Measurements from ENCODE around the gene FCN2. TPM values are rescaled to one million over a fixed set of nuclear protein-coding genes. Genes with fewer than 3 reads are reported as not detected.

The FCN2 gene
- total RNA-seq, 1 experiment from 2014 or later, result not detected

DNA sequence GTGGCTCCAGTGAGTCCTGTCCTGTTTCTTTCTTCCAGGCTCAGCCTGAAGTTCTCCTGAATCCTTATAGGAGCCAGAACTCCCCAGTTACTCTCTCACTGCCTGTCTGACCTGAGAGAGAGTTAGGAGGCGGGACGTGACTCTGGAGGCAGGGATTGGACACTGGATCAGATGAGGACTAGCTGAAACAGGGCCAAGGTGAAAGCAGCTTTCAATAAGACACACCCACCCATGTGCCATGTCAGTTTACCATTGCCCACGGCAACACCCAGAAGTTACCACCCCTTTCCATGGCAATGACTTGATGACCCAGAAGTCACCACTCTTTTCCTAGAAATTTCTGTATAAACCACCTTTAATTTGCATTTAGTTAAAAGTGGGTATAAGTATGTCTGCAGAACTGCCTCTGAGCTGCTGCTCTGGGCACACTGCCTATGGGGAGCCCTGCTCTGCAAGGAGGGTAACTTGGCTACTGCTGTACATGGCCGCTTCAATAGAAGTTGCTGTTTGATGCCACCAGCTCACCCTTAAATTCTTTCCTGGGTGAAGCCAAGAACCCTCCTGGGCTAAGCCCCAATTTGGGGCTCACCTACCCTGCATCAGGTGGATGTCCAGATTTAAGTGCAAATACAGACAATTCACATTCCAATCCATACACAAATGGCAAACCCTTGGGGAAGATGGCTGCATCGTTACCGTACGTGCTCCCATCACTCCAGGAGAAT is 13.7 kb downstream of the FCN2 start:
- Histone ChIP-seq H3K36me3 (ENCODE audit: control insufficient read depth in 1 of 2, insufficient read depth in 2 of 2, low read length in 2 of 2) (no peaks in the 10 kb centered on the region), H3K27ac (ENCODE audit: low read depth, low read length) (no peak overlapping the region), H3K79me2 (ENCODE audit: insufficient read depth, low read length) (no peaks in the 10 kb centered on the region), H3K9me3 (ENCODE audit: control insufficient read depth in 1 of 2, insufficient read depth in 1 of 2, low read depth in 1 of 2, low read length in 2 of 2) (no peaks in the 10 kb centered on the region), H3K9me2 (ENCODE audit: insufficient read depth) (no peaks in the 10 kb centered on the region), H2AFZ (ENCODE audit: low read depth, low read length, poor library complexity, severe bottlenecking) (no peak overlapping the region), H3K4me3 (replicated peaks in 1 of 2; ENCODE audit: low read depth in 1 of 2, low read length in 2 of 2) (no peak overlapping the region), H3K4me2 (ENCODE audit: low read length) (no peak overlapping the region), H3K27me3 (ENCODE audit: insufficient read depth, low read length) (no peaks in the 10 kb centered on the region), H3K4me1 (ENCODE audit: control insufficient read depth in 1 of 2, insufficient read depth in 2 of 2, low read length in 2 of 2) (peaks cover 20 to 27% of the 10 kb centered on the region in 2 experiments), H3K9ac (ENCODE audit: low read length) (no peak overlapping the region), H4K20me1 (ENCODE audit: insufficient read depth) (no peaks in the 10 kb centered on the region)
- DNase-seq (ENCODE audit: low read depth, low spot score) (no peak), ATAC-seq (no peak)
- POLR2A ChIA-PET, result no interaction called here
- RAD21 ChIA-PET (ENCODE audit: low non-redundant PET in 1 of 2, low total read pairs in 2 of 2, uncharacterized antibody in 2 of 2, unreplicated experiment in 2 of 2), result no interaction called here
- no TSS peak for BruUV-seq (replicated peaks)
- CTCF ChIA-PET, result no interaction called here
- intact Hi-C loops (cut with micrococcal nuclease), result no loop called here
- TF ChIP-seq SIN3A (IDR thresholded peaks at IDR 0.05; ENCODE audit: low read depth) (no peak), EZH2phosphoT487 (IDR thresholded peaks at IDR 0.05; ENCODE audit: borderline replicate concordance) (no peak)
- TF ChIP-seq, protein P1, sequence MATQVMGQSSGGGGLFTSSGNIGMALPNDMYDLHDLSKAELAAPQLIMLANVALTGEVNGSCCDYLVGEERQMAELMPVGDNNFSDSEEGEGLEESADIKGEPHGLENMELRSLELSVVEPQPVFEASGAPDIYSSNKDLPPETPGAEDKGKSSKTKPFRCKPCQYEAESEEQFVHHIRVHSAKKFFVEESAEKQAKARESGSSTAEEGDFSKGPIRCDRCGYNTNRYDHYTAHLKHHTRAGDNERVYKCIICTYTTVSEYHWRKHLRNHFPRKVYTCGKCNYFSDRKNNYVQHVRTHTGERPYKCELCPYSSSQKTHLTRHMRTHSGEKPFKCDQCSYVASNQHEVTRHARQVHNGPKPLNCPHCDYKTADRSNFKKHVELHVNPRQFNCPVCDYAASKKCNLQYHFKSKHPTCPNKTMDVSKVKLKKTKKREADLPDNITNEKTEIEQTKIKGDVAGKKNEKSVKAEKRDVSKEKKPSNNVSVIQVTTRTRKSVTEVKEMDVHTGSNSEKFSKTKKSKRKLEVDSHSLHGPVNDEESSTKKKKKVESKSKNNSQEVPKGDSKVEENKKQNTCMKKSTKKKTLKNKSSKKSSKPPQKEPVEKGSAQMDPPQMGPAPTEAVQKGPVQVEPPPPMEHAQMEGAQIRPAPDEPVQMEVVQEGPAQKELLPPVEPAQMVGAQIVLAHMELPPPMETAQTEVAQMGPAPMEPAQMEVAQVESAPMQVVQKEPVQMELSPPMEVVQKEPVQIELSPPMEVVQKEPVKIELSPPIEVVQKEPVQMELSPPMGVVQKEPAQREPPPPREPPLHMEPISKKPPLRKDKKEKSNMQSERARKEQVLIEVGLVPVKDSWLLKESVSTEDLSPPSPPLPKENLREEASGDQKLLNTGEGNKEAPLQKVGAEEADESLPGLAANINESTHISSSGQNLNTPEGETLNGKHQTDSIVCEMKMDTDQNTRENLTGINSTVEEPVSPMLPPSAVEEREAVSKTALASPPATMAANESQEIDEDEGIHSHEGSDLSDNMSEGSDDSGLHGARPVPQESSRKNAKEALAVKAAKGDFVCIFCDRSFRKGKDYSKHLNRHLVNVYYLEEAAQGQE (IDR thresholded peaks at IDR 0.05; ENCODE audit: low read depth), result no peak

DNA sequence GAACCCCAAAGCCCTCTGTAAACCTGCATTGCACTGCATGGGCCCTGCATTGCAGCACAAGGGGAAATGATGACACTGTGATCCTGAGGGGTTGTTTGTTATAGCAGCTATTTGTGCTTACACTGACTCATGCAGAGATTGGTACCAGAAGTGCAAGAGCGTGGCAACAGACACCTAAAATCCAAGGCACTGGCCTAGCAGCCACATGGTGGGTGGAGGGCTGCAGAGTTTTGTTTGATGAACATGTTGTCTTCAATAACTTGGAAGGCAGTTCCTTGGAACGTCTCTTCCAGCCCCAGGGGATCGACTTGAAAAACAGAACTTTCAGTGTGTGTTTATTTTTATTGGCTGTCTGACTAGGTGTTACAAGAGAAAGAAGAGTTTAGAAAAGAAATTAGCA is 14.5 kb downstream of the FCN2 start:
- H3K4me2 ChIP-seq (ENCODE audit: low read length), result peak overlapping the region; percentile 75
- peaks cover 20 to 27% of the 10 kb centered on the region in 2 experiments for H3K4me1 ChIP-seq (ENCODE audit: control insufficient read depth in 1 of 2, insufficient read depth in 2 of 2, low read length in 2 of 2)
- no peaks in the 10 kb centered on the region for H3K36me3 ChIP-seq (ENCODE audit: control insufficient read depth in 1 of 2, insufficient read depth in 2 of 2, low read length in 2 of 2)
- H3K4me3 ChIP-seq (replicated peaks in 1 of 2; ENCODE audit: low read depth in 1 of 2, low read length in 2 of 2), result no peak overlapping the region
- H4K20me1 ChIP-seq (ENCODE audit: insufficient read depth), result no peaks in the 10 kb centered on the region
- no peaks in the 10 kb centered on the region for H3K9me2 ChIP-seq (ENCODE audit: insufficient read depth)
- ChIA-PET RAD21 (ENCODE audit: low non-redundant PET in 1 of 2, low total read pairs in 2 of 2, uncharacterized antibody in 2 of 2, unreplicated experiment in 2 of 2) (no interaction called here), CTCF (no interaction called here), POLR2A (no interaction called here)
- no TSS peak for BruUV-seq (replicated peaks)
- no peaks in the 10 kb centered on the region for H3K79me2 ChIP-seq (ENCODE audit: insufficient read depth, low read length)
- H3K9ac ChIP-seq (ENCODE audit: low read length), result no peak overlapping the region
- TF ChIP-seq, protein P2, sequence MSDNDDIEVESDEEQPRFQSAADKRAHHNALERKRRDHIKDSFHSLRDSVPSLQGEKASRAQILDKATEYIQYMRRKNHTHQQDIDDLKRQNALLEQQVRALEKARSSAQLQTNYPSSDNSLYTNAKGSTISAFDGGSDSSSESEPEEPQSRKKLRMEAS (IDR thresholded peaks at IDR 0.05), result no peak
- TF ChIP-seq, protein P3, sequence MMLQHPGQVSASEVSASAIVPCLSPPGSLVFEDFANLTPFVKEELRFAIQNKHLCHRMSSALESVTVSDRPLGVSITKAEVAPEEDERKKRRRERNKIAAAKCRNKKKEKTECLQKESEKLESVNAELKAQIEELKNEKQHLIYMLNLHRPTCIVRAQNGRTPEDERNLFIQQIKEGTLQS (IDR thresholded peaks at IDR 0.05), result no peak
- TF ChIP-seq JUND (IDR thresholded peaks at IDR 0.05), result no peak
- no peak for TF ChIP-seq FOSL1 (IDR thresholded peaks at IDR 0.05; ENCODE audit: low read depth)
- H3K27me3 ChIP-seq (ENCODE audit: insufficient read depth, low read length), result no peaks in the 10 kb centered on the region
- peak overlapping the region; percentile 69; the same call in 1 of the 2 replicates for H3K27ac ChIP-seq (ENCODE audit: low read depth, low read length)
- intact Hi-C loops (cut with micrococcal nuclease), result no loop called here
- ATAC-seq, result no peak
- no peaks in the 10 kb centered on the region; a peak in 1 of 4 replicates for H3K9me3 ChIP-seq (ENCODE audit: control insufficient read depth in 1 of 2, insufficient read depth in 1 of 2, low read depth in 1 of 2, low read length in 2 of 2)
- DNase-seq (ENCODE audit: low read depth, low spot score), result no peak
- H2AFZ ChIP-seq (ENCODE audit: low read depth, low read length, poor library complexity, severe bottlenecking), result no peak overlapping the region
